ENCODE measurements around the gene TSPAN9.

DNA sequence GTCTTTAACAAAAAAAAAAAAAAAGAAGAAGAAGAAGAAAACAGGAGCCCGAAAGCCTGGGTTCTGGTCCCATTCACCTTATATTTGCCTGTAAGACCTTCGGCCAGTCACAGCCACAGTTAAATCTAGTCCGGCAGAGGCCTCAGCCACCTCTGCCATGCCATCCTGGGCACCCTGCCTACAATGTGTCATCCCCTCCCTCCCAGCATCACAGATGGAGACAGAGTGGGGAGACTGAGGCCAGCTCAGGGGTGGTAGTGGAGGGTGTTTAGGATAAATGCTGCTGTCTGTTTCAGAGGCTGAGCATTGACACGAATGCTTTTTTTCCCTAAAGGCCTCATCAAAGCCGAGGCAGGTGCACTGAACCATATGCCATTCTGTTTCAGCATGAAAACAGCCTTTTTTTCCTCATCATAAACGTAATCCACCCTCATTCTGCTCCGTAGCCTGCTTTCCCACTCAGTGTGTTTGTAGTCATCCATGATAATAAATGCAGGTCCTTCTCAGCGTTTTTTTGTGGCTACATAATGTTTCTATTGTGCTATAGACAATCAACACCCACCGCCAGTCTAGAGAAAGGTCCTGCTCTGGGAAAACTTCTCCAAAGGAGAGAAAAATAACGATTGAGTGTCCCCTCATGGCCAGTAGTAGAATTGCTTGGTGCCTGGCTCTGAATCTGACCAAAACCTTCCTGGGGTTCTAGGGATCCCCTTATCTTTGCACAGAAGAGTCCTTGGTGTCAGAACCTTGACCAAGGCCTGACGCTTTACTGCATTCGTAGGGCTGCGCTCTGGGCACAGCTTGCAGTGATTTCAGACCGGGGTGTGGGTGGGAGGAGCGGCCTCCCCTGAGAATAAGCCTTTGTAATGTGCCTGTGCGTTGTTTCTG is 41.1 kb upstream of the TSPAN9 start:
- TF ChIP-seq, protein P1, sequence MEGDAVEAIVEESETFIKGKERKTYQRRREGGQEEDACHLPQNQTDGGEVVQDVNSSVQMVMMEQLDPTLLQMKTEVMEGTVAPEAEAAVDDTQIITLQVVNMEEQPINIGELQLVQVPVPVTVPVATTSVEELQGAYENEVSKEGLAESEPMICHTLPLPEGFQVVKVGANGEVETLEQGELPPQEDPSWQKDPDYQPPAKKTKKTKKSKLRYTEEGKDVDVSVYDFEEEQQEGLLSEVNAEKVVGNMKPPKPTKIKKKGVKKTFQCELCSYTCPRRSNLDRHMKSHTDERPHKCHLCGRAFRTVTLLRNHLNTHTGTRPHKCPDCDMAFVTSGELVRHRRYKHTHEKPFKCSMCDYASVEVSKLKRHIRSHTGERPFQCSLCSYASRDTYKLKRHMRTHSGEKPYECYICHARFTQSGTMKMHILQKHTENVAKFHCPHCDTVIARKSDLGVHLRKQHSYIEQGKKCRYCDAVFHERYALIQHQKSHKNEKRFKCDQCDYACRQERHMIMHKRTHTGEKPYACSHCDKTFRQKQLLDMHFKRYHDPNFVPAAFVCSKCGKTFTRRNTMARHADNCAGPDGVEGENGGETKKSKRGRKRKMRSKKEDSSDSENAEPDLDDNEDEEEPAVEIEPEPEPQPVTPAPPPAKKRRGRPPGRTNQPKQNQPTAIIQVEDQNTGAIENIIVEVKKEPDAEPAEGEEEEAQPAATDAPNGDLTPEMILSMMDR (IDR thresholded peaks at IDR 0.05): peak; percentile 64
- no peak for TF ChIP-seq EZH2 (IDR thresholded peaks at IDR 0.05)
